GM18861 (cell line): Measurements from ENCODE around the gene NUB1.
"Not testable (repeated sequence)": the region's sequence is repeated elsewhere in the genome, so short reads cannot be mapped to it uniquely, and the experiment has no call there.

Experiments used
- ATAC-seq: cut with Tn5 transposase; IDR thresholded peaks from one replicate; pipeline ENCODE4 v1.9.1; 2021; ENCODE audit not compliant: unreplicated experiment

NUB1 gene, protein sequence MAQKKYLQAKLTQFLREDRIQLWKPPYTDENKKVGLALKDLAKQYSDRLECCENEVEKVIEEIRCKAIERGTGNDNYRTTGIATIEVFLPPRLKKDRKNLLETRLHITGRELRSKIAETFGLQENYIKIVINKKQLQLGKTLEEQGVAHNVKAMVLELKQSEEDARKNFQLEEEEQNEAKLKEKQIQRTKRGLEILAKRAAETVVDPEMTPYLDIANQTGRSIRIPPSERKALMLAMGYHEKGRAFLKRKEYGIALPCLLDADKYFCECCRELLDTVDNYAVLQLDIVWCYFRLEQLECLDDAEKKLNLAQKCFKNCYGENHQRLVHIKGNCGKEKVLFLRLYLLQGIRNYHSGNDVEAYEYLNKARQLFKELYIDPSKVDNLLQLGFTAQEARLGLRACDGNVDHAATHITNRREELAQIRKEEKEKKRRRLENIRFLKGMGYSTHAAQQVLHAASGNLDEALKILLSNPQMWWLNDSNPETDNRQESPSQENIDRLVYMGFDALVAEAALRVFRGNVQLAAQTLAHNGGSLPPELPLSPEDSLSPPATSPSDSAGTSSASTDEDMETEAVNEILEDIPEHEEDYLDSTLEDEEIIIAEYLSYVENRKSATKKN

DNA sequence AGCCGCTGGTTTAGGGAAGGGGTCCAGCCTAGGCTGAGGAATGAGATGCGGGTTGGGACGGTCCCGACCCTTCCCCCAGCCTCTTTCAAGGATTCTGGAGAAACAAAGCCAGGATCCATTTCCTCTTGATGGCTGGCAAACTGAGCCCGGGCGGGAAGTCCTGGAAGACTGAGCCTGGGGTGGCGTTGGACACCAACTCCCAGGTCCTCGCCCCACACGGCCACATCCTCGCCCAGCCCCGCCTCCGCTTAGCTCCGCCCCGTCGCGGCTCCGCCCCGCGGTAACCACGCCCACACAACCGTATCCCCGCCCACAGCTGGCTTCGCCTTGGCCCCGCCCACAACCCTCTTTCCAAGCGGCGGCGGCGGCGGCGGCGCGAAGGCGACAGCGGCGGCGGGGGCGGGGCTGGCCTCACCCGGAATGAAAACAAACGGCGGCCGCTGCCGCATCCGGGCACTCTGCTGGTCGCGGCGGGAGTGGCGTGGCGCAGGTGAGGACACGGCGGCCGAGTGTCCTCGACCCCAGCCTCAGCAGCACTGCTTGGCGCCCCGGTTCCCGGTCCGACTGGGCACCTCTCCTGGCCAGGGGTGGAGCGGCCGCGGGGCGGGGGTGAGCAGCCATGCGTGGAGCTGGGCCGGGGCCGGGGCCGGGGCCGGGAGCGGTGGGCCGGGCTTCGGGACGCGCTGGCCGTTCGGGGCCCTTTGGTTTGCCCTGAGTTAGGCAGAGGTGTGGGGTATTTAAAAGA, at the start of gene NUB1:
Gene NUB1, plus strand, starts transcription at position 456 of the 745 bp plus-strand sequence. CDS start 3,538 bp downstream, outside the sequence.
- peak; percentile 25 for ATAC-seq

DNA sequence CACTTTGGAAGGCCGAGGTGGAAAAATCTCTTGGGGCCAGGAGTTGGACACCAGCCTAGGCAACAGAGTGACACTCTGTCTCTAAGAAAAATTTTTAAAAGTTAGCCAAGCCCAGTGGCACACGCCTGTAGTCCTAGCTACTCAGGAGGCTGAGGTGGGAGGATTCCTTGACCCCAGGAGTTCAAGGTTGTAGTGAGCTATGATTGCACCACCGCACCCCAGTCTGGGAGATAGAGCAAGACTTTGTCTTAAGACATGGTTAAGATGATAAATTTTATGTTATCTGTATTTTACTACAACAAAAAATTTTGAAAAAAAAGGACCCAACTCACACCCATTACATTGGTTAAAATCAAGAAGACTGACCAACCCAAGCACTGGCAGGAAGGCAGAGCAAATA, 48.8 kb upstream of the NUB1 start:
- no peak for ATAC-seq

DNA sequence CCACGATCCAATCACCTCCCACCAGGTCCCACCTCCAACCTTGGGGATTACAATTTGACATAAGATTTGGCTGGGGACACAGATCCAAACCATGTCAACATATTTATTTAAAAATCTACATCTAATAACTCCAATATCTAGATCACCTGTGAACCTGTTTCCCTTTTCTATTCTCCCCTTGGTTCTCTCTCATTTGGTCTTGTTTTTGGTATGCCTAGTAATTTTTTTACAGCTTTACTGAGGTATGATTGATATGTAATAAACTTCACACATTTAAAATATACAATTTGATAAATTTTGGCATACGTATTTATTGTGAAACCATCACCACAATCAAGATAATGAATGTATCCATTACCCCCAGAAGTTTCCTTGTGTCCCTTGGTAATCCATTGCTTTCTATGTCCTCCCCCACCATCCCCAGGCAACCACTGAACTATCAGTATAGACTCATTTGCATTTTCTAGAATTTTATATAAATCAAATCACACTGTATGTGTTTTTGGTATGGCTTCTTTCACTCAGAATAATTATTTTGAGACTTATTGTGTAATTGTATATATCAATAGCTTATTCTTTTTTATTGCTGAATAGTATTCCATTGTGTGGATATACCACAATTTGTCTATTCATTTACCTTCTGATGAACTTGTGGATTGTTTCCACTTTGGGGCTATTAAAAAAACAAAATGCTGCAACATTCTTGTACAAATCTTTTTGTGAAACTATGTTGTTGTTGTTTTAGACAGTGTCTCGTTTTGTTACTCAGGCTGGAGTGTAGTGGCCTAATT, 45.2 kb upstream of the NUB1 start:
- ATAC-seq: no peak

DNA sequence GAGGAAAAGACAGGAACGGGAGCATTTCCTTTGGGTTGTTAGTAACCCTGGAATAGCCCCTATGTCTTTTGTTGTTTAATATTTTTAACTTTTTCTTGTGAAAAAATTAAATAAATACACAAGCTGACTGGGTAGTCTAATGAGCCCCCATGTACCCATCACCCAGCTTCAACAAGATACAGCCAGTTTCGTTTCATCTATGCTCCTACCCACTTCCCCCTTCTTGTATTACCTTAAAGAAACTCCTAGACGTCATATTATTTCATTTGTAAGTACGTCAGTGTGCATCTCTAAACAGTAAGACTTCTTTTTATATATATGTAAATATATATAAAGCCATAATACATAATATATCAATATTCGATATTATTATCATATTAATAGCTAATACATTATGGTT, 42.8 kb upstream of the NUB1 start:
- ATAC-seq: no peak

DNA sequence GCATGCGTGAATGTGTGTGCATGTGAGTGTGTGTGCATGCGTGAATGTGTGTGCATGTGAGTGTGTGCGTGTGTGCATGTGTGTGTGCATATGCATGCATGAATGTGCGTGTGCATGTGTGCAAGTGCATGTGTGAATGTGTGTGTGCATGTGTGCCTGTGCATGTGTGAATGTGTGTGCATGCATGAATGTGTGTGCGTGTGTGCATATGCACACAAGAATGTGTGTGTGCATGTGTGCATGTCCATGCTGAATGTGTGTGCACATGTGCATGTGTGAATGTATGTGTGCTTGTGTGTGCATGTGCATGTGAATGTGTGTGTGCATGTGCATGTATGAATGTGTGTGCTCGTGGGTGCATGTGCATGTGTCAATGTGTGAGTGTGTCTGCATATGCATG, 42.1 kb upstream of the NUB1 start:
- no peak for ATAC-seq

DNA sequence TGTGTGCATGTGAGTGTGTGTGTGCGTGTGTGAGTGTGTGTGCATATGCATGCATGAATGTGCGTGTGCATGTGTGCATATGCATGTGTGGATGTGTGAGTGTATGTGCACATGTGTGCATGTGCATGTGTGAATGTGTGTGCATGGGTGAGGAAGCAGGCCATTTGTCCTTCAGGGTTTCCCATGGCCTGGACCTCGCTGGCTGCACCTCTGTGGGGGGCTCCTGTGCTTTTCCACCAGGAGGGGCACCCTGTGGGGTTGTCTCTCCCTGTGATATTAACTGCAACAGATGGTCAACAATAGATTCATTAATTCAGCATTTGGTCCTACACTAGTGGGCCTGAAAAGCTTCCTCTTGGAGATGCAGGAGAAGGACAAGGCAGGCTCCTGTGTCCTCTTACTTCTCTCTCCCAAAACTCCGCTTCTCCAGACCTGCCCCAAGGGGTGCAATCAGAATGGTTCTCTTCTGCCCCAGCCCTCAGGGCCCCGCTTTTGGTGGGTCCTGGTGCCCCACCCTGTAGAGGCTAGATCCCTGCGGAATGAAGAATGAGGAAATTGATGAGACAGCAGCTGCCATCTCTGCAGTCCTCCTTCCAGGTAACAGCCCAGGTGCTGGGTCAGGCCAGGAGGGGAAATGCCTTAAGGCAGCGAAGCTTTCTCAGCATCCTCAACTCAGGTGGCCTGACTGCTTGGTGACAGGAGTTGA, 41.5 kb upstream of the NUB1 start:
- no peak for ATAC-seq

DNA sequence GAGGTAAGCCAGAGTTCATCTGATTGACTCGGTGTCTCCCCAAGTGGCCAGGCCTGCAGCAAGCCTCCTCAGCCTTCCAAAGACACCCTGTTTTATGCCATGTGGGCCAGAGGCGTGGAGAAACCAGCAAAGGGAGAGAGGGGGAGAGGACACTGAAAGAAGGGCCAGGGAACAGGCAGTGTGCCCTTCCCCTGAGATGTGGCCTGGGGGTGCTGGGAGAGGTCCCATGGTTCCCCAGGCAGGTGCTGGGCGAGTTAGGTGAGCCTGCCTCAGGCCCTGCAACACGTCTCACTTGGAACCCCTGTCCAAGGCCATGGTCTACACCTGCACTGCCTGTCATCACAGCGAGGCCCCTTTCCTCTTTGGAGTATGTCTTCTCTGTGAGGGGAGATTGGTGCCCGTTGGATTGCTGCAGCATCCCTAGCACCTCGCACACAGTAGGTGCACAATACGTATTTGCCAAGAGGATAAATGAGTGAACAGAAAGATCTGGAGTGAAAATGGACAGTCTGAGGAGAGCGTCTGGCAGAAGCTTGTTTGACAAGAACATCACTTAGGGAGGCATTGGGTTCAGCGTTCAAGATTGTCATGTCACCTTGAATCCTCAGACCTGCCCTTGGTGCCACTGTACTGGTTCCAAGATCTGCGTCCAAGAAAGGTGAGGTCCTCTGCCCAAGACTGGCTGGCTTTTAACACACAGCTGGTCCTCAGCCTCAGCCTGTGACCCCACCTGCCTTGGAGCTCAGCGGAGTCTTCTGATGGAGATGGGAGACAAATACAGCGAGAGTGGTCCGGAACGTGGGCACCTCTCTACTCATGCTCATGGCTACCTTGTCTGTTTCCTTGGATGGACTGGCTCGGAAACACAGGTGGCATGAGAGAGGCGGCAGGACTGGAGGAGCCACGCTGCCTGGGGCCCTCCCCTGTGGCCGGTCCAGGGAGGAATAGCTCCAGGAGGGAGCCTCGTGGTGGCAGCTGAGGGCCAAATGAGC, 39.8 kb upstream of the NUB1 start:
- ATAC-seq: no peak

DNA sequence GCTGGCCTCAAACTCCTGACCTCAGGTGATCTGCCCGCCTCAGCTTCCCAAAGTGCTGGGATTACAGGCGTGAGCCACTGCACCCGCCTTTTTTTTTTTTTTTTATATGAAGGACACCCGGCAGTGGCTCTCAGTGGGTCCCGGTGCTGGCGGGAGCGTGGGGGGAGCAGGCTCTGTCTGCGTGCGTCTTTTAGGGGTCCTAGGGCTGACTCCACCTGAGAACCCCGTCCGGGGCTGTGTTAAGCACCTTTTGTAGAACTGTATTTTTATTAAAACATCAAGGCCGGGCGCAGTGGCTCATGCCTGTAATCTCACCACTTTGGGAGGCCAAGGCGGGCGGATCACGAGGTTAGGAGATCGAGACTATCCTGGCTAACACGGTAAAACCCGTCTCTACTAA, 37.4 kb upstream of the NUB1 start:
- ATAC-seq: not testable (repeated sequence)

DNA sequence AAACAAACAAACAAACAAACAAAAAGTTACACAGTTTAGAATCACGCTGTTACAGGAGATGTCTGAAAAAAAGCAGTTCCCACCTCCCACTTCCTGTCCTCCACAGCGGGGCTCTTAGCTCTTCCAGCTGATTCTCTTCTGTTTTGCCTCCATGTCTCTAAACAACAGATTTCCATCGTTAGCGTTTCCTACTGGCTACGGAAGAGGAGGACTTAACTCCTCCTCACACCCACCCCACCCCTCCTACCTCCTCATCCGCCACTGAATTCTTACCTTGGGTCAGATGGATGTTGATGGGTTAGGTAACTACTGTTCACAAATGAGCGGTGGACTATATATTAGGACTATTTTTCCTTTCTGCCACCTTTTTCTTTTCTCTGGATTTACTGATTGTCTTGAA, 36.8 kb upstream of the NUB1 start:
- ATAC-seq: no peak

DNA sequence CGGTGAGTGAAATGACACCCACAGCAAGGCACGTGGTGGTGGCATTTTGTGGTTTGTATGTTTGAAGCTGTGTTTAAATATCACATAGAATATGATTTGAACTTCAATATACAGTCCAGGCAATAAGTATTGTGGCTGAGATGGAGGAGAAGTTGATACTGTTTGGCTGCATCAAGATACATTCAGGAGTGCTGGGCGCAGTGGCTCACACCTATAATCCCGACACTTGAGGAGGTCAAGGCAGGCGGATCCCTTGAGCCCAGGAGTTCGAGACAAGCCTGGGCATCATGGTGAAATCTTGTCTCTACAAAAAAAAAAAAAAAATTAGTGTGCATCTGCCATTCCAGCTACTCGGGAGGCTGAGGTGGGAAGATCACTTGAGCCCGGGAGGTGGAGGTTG, 35.2 kb upstream of the NUB1 start:
- ATAC-seq: no peak

DNA sequence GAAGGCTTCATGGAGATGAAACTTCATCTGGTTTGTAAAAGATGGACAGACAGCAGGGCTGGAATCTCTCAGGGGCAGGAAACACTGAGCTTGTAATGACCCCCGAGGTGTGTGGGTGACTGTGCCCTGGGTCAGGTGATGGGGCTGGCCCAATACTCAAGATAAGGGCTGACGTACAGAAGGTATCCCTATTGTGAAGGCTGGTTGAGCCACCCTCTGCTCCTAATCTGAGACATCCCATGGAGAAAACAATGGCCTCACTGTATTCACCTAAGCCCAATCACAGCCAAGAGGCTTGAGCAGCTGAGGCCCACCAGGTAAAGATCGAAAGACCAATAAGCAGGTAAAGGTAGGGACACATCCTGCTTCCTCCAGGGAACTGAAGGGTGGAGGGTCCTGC, 34.8 kb upstream of the NUB1 start:
- no peak for ATAC-seq

DNA sequence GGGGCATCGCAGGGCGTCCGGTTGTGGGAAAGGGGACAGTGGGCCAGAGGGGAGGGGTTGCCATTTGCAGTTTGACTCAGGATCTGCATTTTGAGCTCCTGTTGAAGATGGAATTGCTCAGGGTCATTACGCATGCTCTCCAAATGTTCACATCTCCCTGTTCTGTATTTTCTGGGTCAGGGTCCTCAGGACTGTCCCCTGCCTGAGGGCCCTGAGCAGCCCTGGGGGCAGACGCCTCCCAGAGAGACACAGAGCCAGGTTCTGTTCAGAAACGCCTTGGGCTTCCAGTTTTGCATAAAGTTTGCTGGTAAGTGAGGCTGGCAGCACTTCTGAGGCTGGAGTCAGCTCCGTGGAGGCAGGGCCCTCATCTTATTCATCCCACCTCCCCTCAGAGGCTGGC, 34.1 kb upstream of the NUB1 start:
- no peak for ATAC-seq

DNA sequence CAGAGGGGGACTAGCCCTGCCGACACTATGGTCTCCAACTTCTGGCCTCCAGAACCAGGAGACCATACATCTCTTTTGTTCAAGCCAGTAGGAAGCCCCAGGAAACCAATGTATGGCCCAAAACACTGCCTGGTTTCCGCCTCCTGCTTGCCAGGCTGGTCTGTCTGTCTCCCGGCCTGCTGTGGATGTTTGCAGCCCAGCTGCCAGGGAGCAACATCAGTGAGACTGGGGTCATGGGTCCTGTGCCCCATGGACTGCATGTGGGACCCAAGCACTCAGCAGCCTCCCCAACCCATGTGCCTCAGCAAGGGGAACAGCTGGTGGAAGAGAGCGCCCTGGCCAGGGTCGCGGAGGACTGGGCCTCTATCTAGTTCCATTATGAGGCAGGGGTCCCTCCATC, 33.4 kb upstream of the NUB1 start:
- ATAC-seq: no peak

DNA sequence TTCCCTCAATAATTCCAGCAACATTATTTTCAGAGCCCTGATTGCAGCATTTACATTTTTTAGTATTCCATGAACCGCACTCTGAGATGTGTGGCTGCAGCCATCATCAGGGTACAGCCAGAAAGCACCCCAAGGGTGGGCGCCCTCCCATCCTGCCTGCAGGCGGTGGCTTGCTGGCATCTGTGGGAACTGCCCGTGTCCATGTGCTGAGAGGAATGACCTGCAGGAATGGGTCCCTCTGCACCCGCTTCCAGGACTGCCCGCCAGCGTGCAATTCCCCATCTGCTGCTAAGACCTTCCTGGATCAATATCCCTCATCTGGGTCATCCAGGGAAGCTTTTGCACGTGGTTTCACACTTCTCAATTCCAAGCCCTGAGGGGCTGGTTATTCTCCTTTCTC, 32.8 kb upstream of the NUB1 start:
- no peak for ATAC-seq

DNA sequence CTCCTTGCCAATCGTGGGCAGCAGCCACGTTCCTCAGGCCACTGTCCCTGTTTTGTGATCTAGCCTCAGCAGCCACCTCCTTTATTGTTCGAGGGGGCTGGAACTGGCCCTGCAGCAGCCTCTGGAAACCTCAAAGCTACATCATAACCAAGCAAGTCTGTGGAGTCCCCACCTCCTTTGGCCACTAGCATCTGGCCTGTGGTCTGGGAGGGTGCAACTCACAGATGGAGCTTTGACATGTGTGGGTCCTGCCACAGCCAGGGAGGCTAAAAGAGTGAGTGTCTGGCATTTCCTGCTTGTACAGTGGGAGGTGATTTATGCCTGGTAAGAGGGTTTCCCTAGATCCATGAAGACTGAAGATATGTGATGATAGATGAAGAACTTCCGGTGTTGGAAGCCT, 32.3 kb upstream of the NUB1 start:
- no peak for ATAC-seq

DNA sequence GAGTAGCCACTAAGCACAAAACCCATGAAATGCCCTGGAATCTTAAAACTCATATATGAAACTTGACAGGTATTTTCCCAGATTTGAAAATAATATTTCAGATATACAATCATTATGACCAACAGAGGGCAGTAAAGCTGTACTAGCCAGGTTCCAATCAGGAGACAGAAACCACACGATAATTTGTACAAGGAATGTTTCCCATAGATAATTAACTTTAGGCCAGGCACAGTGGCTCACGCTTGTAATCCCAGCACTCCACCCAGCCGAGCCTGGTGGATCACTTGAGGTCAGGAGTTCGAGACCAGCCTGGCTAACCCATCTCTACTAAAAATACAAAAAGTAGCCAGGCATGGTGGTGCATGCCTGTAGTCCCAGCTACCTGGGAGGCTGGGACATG, 31.0 kb upstream of the NUB1 start:
- ATAC-seq: no peak

DNA sequence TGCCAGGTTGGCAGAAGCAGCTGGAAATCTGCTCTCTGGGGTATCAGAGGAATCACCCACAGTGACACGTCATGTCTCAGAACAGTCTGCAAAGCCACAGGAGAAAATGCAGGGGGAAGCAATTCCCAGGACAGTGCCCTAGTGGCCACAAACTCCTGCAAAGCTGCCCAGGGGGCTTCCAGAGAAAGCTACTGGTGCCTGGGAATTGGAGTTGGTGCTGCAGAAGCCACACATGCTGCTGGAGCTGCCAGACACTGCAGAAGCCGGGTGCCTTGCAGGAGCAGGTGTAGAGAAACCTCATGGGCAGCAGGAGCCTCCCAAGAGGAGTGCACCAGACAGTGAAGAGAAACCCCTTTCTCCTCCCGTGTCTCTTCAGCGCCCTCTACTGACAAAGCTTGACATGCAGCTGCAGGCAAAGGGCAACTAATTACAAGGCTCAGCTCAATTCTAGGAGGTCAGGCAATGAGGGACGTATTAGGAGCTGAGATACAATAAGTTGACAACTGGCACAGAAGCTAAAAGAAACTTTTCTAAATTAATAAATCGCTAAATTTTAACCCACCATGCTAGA, 30.2 kb upstream of the NUB1 start:
- ATAC-seq: no peak

DNA sequence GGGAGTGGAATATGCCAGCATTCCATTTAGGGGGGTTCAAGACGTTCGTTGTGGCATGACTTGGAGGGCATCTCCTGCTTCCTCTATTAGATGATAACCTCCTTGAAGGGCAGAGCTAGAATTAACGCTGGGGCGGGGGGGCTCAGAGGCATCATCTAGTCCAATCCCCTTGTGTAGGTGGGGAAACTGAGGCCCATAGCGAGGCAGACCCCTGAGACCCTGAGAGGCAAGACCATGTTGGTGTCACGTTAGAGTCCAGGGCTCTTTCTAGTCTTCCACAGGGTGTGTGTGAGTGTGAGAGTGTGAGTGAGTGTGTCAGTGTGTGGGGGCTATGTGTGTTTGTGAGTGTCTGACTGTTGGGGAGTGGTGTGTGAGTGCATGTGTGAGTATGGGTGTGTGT, 29.3 kb upstream of the NUB1 start:
- no peak for ATAC-seq
